HCT116 (cell line): Measurements from ENCODE around the gene GTF2H1. TPM values are rescaled to one million over a fixed set of nuclear protein-coding genes. Genes with fewer than 3 reads are reported as not detected.

Experiments
- ATAC-seq: fragments of 200-7000 bp; cut with Tn5 transposase; 2 replicates; pipeline ENCODE4 v1.9.1; 2020; ENCODE audit warnings: mild to moderate bottlenecking, moderate library complexity
- BruUV-seq: library from RNA; stranded (reverse); fragments of 400-500 nt; replicated peaks from 2 replicates; lab custom pipeline; 2021; lab: Mats Ljungman, UMichigan
- CTCF ChIA-PET: fragments of 300-600 bp; sonication (Branson Sonifier 250); formaldehyde crosslinking; loops from one replicate; lab custom pipeline; 2021; ENCODE audit warnings: antibody characterized with exemption; lab: Charles Lee
- POLR2A ChIA-PET: fragments of 300-600, 350-600 bp; sonication (Branson Sonifier 250); formaldehyde crosslinking; loops from one replicate; lab custom pipeline; 2021; ENCODE audit warnings: antibody characterized with exemption; lab: Charles Lee
- RAD21 ChIA-PET, 2 experiments: fragments of 300-600 bp; sonication (Branson Sonifier 250); formaldehyde crosslinking; loops; one replicate each; lab custom pipeline; 2023; ENCODE audit warnings: low total read pairs in 2 of 2; ENCODE audit not compliant: uncharacterized antibody in 2 of 2, unreplicated experiment in 2 of 2, low non-redundant PET in 1 of 2; lab: Charles Lee
- DNase-seq: peaks from one replicate; pipeline ENCODE4 v3.0.0-alpha.2; 2010; ENCODE audit warnings: low read depth, low spot score
- H2AFZ ChIP-seq: fragments of 200-600 bp; shearing (Covaris generic), sonication (generic); 2 replicates; pipeline ENCODE4 v1.6.1; 2017; ENCODE audit warnings: low read depth, mixed run types, mixed read lengths, antibody characterized with exemption, low read length; ENCODE audit not compliant: poor library complexity, severe bottlenecking
- H3K27ac ChIP-seq: 2 replicates; pipeline ENCODE4 v1.5.1; 2012; ENCODE audit warnings: low read depth, low read length
- H3K27me3 ChIP-seq: fragments of 200-600 bp; sonication (generic); 2 replicates; pipeline ENCODE4 v1.6.1; 2016; ENCODE audit warnings: mixed run types, low read length, mixed read lengths; ENCODE audit not compliant: insufficient read depth
- H3K36me3 ChIP-seq, 2 experiments: fragments of 200-500 bp in 1 of 2; fragments of 200-600 bp in 1 of 2; sonication (Bioruptor generic) in 1 of 2; sonication (generic) in 1 of 2; 2 replicates each; pipeline versions ENCODE4 v1.5.1 to v1.6.1; 2014 to 2016; ENCODE audit warnings: low read length in 2 of 2, inconsistent platforms in 1 of 2, mixed read lengths in 1 of 2, mixed run types in 1 of 2; ENCODE audit not compliant: insufficient read depth in 2 of 2, control insufficient read depth in 1 of 2
- H3K4me1 ChIP-seq, 2 experiments: fragments of 200-600 bp in 1 of 2; sonication (generic) in 1 of 2; 2 replicates each; pipeline versions ENCODE4 v1.5.1 to v1.6.1; 2012 to 2017; ENCODE audit warnings: low read length in 2 of 2, inconsistent platforms in 1 of 2, mild to moderate bottlenecking in 1 of 2, mixed read lengths in 1 of 2, mixed run types in 1 of 2, moderate library complexity in 1 of 2; ENCODE audit not compliant: insufficient read depth in 2 of 2, control insufficient read depth in 1 of 2
- H3K4me2 ChIP-seq: fragments of 200-600 bp; sonication (generic); 2 replicates; pipeline ENCODE4 v1.6.1; 2017; ENCODE audit warnings: mixed run types, low read length, mixed read lengths
- H3K4me3 ChIP-seq, 2 experiments: fragments of 200-600 bp in 1 of 2; sonication (generic) in 1 of 2; replicated peaks in 1 of 2; 2 replicates each; pipeline ENCODE4 v1.5.1; 2011 to 2016; ENCODE audit warnings: low read length in 2 of 2, control low read depth in 1 of 2, low read depth in 1 of 2, mild to moderate bottlenecking in 1 of 2, mixed read lengths in 1 of 2, mixed run types in 1 of 2
- H3K79me2 ChIP-seq: fragments of 200-600 bp; sonication (generic); 2 replicates; pipeline ENCODE4 v1.6.1; 2017; ENCODE audit warnings: mild to moderate bottlenecking, mixed run types, low read length, moderate library complexity, mixed read lengths; ENCODE audit not compliant: insufficient read depth
- H3K9ac ChIP-seq: fragments of 200-600 bp; sonication (generic); 2 replicates; pipeline ENCODE4 v1.6.1; 2016; ENCODE audit warnings: low read length, mixed read lengths
- H3K9me2 ChIP-seq: fragments of 200-600 bp; sonication (generic), shearing (Covaris generic); 2 replicates; pipeline ENCODE4 v1.6.1; 2017; ENCODE audit warnings: mixed run types, mild to moderate bottlenecking, moderate library complexity; ENCODE audit not compliant: insufficient read depth
- H3K9me3 ChIP-seq, 2 experiments: fragments of 200-500 bp in 1 of 2; fragments of 200-600 bp in 1 of 2; sonication (Bioruptor generic) in 1 of 2; sonication (generic) in 1 of 2; 2 replicates each; pipeline ENCODE4 v1.6.1; 2014 to 2017; ENCODE audit warnings: low read length in 2 of 2, mixed read lengths in 2 of 2, inconsistent platforms in 1 of 2, low read depth in 1 of 2, mild to moderate bottlenecking in 1 of 2, mixed run types in 1 of 2, moderate library complexity in 1 of 2; ENCODE audit not compliant: control insufficient read depth in 1 of 2, insufficient read depth in 1 of 2
- H4K20me1 ChIP-seq: fragments of 200-600 bp; sonication (generic), shearing (Covaris generic); 2 replicates; pipeline ENCODE4 v1.6.1; 2017; ENCODE audit warnings: mixed run types, mild to moderate bottlenecking, moderate library complexity; ENCODE audit not compliant: insufficient read depth
- EZH2 ChIP-seq: fragments of 200-600 bp; sonication (generic); IDR thresholded peaks from 2 replicates; pipeline ENCODE4 v1.6.1; 2017; ENCODE audit warnings: antibody characterized with exemption, mixed run types
- EZH2phosphoT487 ChIP-seq: fragments of 200-600 bp; IDR thresholded peaks from 2 replicates; pipeline ENCODE4 v1.6.1; 2018; ENCODE audit warnings: antibody characterized with exemption, borderline replicate concordance
- JUND ChIP-seq: IDR thresholded peaks from 2 replicates; pipeline ENCODE4 v1.6.1; 2012
- RAD21 ChIP-seq: IDR thresholded peaks from 2 replicates; pipeline ENCODE4 v1.6.1; 2012; ENCODE audit warnings: low read depth, mild to moderate bottlenecking
- SIN3A ChIP-seq: IDR thresholded peaks from 2 replicates; pipeline ENCODE4 v1.6.1; 2012; ENCODE audit warnings: low read depth
- SP1 ChIP-seq: IDR thresholded peaks from 2 replicates; pipeline ENCODE4 v1.6.1; 2012; ENCODE audit warnings: low read depth
- SRF ChIP-seq: IDR thresholded peaks from 2 replicates; pipeline ENCODE4 v1.6.1; 2012; ENCODE audit warnings: low read depth
- YY1 ChIP-seq: IDR thresholded peaks from 2 replicates; pipeline ENCODE4 v1.6.1; 2011; ENCODE audit warnings: low read length, low read depth, moderate library complexity, mild to moderate bottlenecking; ENCODE audit not compliant: insufficient replicate concordance; ENCODE audit errors: extremely low read depth
- intact Hi-C: fragments of 100-400 bp; cut with micrococcal nuclease; formaldehyde crosslinking; loops from 2 replicates; pipeline ENCODE4 v1.10.0; 2022
- total RNA-seq: library from RNA; stranded (reverse); gene quantifications from one replicate; pipeline ENCODE4 v1.2.1, GENCODE V29; 2021; ENCODE audit not compliant: unreplicated experiment
- TF ChIP-seq, protein P1 (sequence below): IDR thresholded peaks from 2 replicates; pipeline ENCODE4 v1.6.1; 2011; ENCODE audit warnings: mild to moderate bottlenecking, low read length, moderate library complexity; ENCODE audit not compliant: insufficient replicate concordance; ENCODE audit errors: extremely low read depth

GTF2H1 gene
- total RNA-seq, 1 experiment from 2014 or later, result 37.3 TPM

DNA sequence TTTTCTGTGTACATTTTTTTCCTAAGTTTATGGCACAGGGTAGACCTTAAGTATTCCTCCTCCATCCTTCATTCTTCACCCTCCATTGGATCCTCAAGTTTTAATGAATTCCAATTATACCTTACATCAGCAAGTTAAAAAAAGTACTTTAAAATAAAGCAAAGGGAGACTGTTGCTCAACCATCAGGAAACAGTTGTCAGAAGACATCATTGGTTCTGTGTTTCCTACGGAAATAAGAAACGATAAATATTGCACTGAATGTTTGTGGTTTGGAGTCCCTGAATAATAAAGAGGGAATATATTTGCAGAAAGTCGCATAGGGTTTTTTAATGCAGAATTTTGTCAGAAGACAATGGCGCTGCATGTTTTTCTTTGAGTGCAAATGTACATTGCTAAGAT, 43.9 kb downstream of the GTF2H1 start:
- H3K27ac ChIP-seq, result no peak overlapping the region
- no TSS peak for BruUV-seq
- POLR2A ChIA-PET, result no interaction called here

DNA sequence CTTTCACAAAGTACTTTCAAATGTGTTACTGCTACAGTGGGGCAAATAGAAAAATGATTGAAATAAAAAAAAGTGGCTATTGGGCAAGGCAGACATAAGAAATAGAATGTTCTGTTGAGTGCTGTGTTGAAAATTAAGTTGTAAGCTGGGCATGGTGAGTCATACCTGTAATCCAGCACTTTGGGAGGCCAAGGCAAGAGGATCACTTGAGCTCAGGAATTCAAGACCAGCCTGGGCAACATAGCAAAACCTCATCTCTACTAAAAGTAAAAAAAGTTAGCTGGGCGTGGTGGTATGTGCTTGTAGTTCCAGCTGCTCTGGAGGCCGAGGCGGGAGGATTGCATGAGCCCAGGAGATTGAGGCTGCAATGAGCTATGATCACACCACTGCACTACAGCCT, 45.1 kb downstream of the GTF2H1 start:
- no peak for TF ChIP-seq YY1
- TF ChIP-seq JUND, result no peak
- TF ChIP-seq EZH2phosphoT487, result no peak
- TF ChIP-seq SIN3A, result no peak
- TF ChIP-seq RAD21, result no peak
- intact Hi-C loops, result no loop called here
- H3K9me3 ChIP-seq, result no peaks in the 10 kb centered on the region
- H3K4me3 ChIP-seq, result no peak overlapping the region
- DNase-seq (no peak), ATAC-seq (no peak)
- ChIA-PET CTCF (no interaction called here), RAD21 (no interaction called here), POLR2A (interaction anchor here (2.0 kb wide), 1 partner anchor 27 kb away, joined by 7 read pairs; the partner anchor contains the start of gene LDHA)
- H3K79me2 ChIP-seq, result no peaks in the 10 kb centered on the region
- H2AFZ ChIP-seq, result no peak overlapping the region
- H3K4me2 ChIP-seq, result no peak overlapping the region
- no peaks in the 10 kb centered on the region for H4K20me1 ChIP-seq
- H3K4me1 ChIP-seq, result no peaks in the 10 kb centered on the region
- H3K27me3 ChIP-seq, result no peaks in the 10 kb centered on the region
- no peak overlapping the region for H3K9ac ChIP-seq
- H3K27ac ChIP-seq, result no peak overlapping the region
- H3K9me2 ChIP-seq, result no peaks in the 10 kb centered on the region
- H3K36me3 ChIP-seq, result peaks cover 19 to 30% of the 10 kb centered on the region in 2 experiments; a peak in 3 of 4 replicates
- no TSS peak for BruUV-seq

More for the DNA sequence above, 43.9 kb downstream of the GTF2H1 start:
- no peak for TF ChIP-seq SP1
- no peak for TF ChIP-seq JUND
- no peak for TF ChIP-seq SRF
- TF ChIP-seq EZH2, result no peak
- TF ChIP-seq, protein P1, sequence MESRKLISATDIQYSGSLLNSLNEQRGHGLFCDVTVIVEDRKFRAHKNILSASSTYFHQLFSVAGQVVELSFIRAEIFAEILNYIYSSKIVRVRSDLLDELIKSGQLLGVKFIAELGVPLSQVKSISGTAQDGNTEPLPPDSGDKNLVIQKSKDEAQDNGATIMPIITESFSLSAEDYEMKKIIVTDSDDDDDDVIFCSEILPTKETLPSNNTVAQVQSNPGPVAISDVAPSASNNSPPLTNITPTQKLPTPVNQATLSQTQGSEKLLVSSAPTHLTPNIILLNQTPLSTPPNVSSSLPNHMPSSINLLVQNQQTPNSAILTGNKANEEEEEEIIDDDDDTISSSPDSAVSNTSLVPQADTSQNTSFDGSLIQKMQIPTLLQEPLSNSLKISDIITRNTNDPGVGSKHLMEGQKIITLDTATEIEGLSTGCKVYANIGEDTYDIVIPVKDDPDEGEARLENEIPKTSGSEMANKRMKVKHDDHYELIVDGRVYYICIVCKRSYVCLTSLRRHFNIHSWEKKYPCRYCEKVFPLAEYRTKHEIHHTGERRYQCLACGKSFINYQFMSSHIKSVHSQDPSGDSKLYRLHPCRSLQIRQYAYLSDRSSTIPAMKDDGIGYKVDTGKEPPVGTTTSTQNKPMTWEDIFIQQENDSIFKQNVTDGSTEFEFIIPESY, result no peak
- H3K4me1 ChIP-seq, result no peaks in the 10 kb centered on the region
- no peaks in the 10 kb centered on the region for H3K9me2 ChIP-seq
- H3K79me2 ChIP-seq, result no peaks in the 10 kb centered on the region
- H3K27me3 ChIP-seq, result no peaks in the 10 kb centered on the region
- no peak overlapping the region for H3K4me2 ChIP-seq
- intact Hi-C loops, result no loop called here
- H2AFZ ChIP-seq, result no peak overlapping the region
- H3K4me3 ChIP-seq, result no peak overlapping the region
- ChIA-PET CTCF (no interaction called here), RAD21 (no interaction called here)
- no peaks in the 10 kb centered on the region for H4K20me1 ChIP-seq
- H3K9ac ChIP-seq, result no peak overlapping the region
- DNase-seq (no peak), ATAC-seq (no peak)
- no peaks in the 10 kb centered on the region for H3K9me3 ChIP-seq
- peaks cover 27 to 39% of the 10 kb centered on the region in 2 experiments; a peak in 3 of 4 replicates for H3K36me3 ChIP-seq
